Measurements from ENCODE around the gene NT5DC3. TPM values are rescaled to one million over a fixed set of nuclear protein-coding genes. Genes with fewer than 3 reads are reported as not detected.

NT5DC3 gene
- total RNA-seq, 2 donors from 2014 or later = 12.4 to 29.7 TPM

- Histone ChIP-seq H3K9me3 (no peaks in the 10 kb centered on the region), H3K4me3 (no peak overlapping the region), H3K36me3 (no peaks in the 10 kb centered on the region), H3K4me1 (replicated peaks) (no peaks in the 10 kb centered on the region), H3K27ac (no peak overlapping the region), H3K27me3 (replicated peaks; ENCODE audit: insufficient read depth) (no peaks in the 10 kb centered on the region)
- no peak for DNase-seq (ENCODE audit: low spot score)
- TF ChIP-seq POLR2A (IDR thresholded peaks at IDR 0.05) (no peak), POLR2AphosphoS5 (IDR thresholded peaks at IDR 0.05) (no peak), CTCF (IDR thresholded peaks at IDR 0.05) (no peak)
- intact Hi-C loops (cut with DNase I) = no loop called here
- 84% methylated on average over 4 of the region's 4 CpGs for WGBS
Measured at GRCh38 chr12:103794309-103795213, 46.5 kb downstream of the NT5DC3 start.

GRCh38 chr12:103793512-103794045 is 47.5 kb downstream of the NT5DC3 start:
- Histone ChIP-seq H3K27ac (no peak overlapping the region), H3K36me3 (no peaks in the 10 kb centered on the region), H3K4me1 (replicated peaks) (no peaks in the 10 kb centered on the region), H3K27me3 (replicated peaks; ENCODE audit: insufficient read depth) (no peaks in the 10 kb centered on the region), H3K9me3 (no peaks in the 10 kb centered on the region), H3K4me3 (no peak overlapping the region)
- intact Hi-C loops (cut with DNase I) = no loop called here
- no peak for DNase-seq (ENCODE audit: low spot score)
- WGBS = 87% methylated on average over 9 of the region's 9 CpGs
- TF ChIP-seq POLR2A (IDR thresholded peaks at IDR 0.05) = no peak
- no peak for TF ChIP-seq POLR2AphosphoS5 (IDR thresholded peaks at IDR 0.05)
- TF ChIP-seq CTCF (IDR thresholded peaks at IDR 0.05) = no peak

- intact Hi-C loops (cut with DNase I) = no loop called here
- H3K36me3 ChIP-seq = no peaks in the 10 kb centered on the region
Measured at GRCh38 chr12:103793046-103793445, 48.0 kb downstream of the NT5DC3 start.

GRCh38 chr12:103791350-103791920 is 49.6 kb downstream of the NT5DC3 start:
- Histone ChIP-seq H3K27ac (no peak overlapping the region), H3K9me3 (no peaks in the 10 kb centered on the region), H3K36me3 (no peaks in the 10 kb centered on the region), H3K4me3 (no peak overlapping the region), H3K4me1 (replicated peaks) (no peaks in the 10 kb centered on the region), H3K27me3 (replicated peaks; ENCODE audit: insufficient read depth) (no peaks in the 10 kb centered on the region)
- TF ChIP-seq POLR2AphosphoS5 (IDR thresholded peaks at IDR 0.05) = no peak
- TF ChIP-seq POLR2A (IDR thresholded peaks at IDR 0.05) = no peak
- no peak for TF ChIP-seq CTCF (IDR thresholded peaks at IDR 0.05)
- 93% methylated on average over 10 of the region's 10 CpGs for WGBS
- no peak for DNase-seq (ENCODE audit: low spot score)
- intact Hi-C loops (cut with DNase I) = no loop called here

More at GRCh38 chr12:103793046-103793445, 48.0 kb downstream of the NT5DC3 start:
- Histone ChIP-seq H3K27me3 (replicated peaks; ENCODE audit: insufficient read depth) (no peaks in the 10 kb centered on the region), H3K9me3 (no peaks in the 10 kb centered on the region), H3K4me3 (no peak overlapping the region), H3K4me1 (replicated peaks) (no peaks in the 10 kb centered on the region), H3K27ac (no peak overlapping the region)
- TF ChIP-seq POLR2AphosphoS5 (IDR thresholded peaks at IDR 0.05) = no peak
- TF ChIP-seq POLR2A (IDR thresholded peaks at IDR 0.05) = no peak
- no peak for TF ChIP-seq CTCF (IDR thresholded peaks at IDR 0.05)
- 52% methylated on average over 3 of the region's 3 CpGs for WGBS
- no peak for DNase-seq (ENCODE audit: low spot score)
